AG10803 (cell line): ENCODE measurements around the gene KYNU.
A peak's percentile ranks its signal among the peaks of the same experiment; 100 is the strongest.

Source experiments
- DNase-seq: peaks from one replicate; pipeline ENCODE4 v3.0.0; 2010; ENCODE audit warnings: low read depth
- H3K4me3 ChIP-seq: 2 replicates; pipeline ENCODE4 v1.5.1; 2011; ENCODE audit warnings: mild to moderate bottlenecking, low read length, control low read depth
- CTCF ChIP-seq: conservative IDR thresholded peaks from 2 replicates; pipeline ENCODE4 v1.5.1; 2011; ENCODE audit warnings: mild to moderate bottlenecking, low read length, control low read depth, inconsistent platforms

Gene KYNU

GRCh38 chr2:142980246-142981068 lies 103.0 kb downstream of the KYNU start:
- no peak overlapping the region for H3K4me3 ChIP-seq
- peak; percentile 42 for DNase-seq

GRCh38 chr2:142981069-142981378 lies 103.6 kb downstream of the KYNU start:
- H3K4me3 ChIP-seq: no peak overlapping the region
- no peak for DNase-seq
- TF ChIP-seq CTCF: no peak

More at GRCh38 chr2:142980246-142981068, 103.0 kb downstream of the KYNU start:
- peak; percentile 61 for TF ChIP-seq CTCF

GRCh38 chr2:142981756-142982155 lies 104.3 kb downstream of the KYNU start:
- TF ChIP-seq CTCF: no peak

GRCh38 chr2:142983174-142983573 lies 105.7 kb downstream of the KYNU start:
- no peak overlapping the region for H3K4me3 ChIP-seq
- no peak for DNase-seq
- no peak for TF ChIP-seq CTCF

More at GRCh38 chr2:142981756-142982155, 104.3 kb downstream of the KYNU start:
- no peak for DNase-seq
- H3K4me3 ChIP-seq: no peak overlapping the region

- no peak for DNase-seq
- no peak overlapping the region for H3K4me3 ChIP-seq
- TF ChIP-seq CTCF: no peak
These were observed 107.2 kb downstream of the KYNU start for GRCh38 chr2:142984657-142985056.

GRCh38 chr2:142987044-142987443 lies 109.6 kb downstream of the KYNU start:
- no peak for TF ChIP-seq CTCF
- no peak for DNase-seq
- H3K4me3 ChIP-seq: no peak overlapping the region

GRCh38 chr2:142989273-142990204 lies 112.1 kb downstream of the KYNU start:
- DNase-seq: peak; percentile 59
- peak; percentile 60 for TF ChIP-seq CTCF
- H3K4me3 ChIP-seq: no peak overlapping the region
